K562 treated with DMSO at 1 percent for 4 hours (cell line): ENCODE results near the gene TRIM52. TPM values are rescaled to one million over a fixed set of nuclear protein-coding genes. Genes with fewer than 3 reads are reported as not detected.

Experiments
- total RNA-seq: library from RNA; unstranded; fragments of 300-600 nt; gene quantifications from 2 replicates; pipeline ENCODE4 v1.2.3, GENCODE V29; 2022; ENCODE audit not compliant: insufficient read depth

The TRIM52 gene
- 6.1 and 7.3 TPM in 2 replicates for total RNA-seq

GRCh38 chr5:181260720-181261319, at the start of gene TRIM52:
TRIM52 (minus strand) TSS chr5:181261143; CDS start chr5:181260813, 330 bp downstream.

GRCh38 chr5:181243564-181244343, 17.2 kb downstream of the TRIM52 start, which contains the start of gene RACK1:
RACK1 (minus strand) TSS chr5:181243906; CDS start chr5:181243800, 106 bp downstream.

GRCh38 chr5:181223058-181223728, 37.8 kb downstream of the TRIM52 start, which contains the start of gene TRIM41:
TRIM41 (plus strand) TSS chr5:181223281; CDS start chr5:181224000, 719 bp downstream.

Other genes starting within 250 kb of the TRIM52 start
- gene BTNL9, start 220.9 kb downstream of the TRIM52 start, total RNA-seq, result 20.1 and 25.1 TPM in 2 replicates
- not detected in 2 replicates for gene OR2V1, start 130.0 kb downstream of the TRIM52 start, total RNA-seq
- not detected in 2 replicates for gene OR2V2, start 113.6 kb downstream of the TRIM52 start, total RNA-seq
- 3.5 and 5.0 TPM in 2 replicates for gene TRIM7, start 55.9 kb downstream of the TRIM52 start, total RNA-seq
- 14.6 and 20.6 TPM in 2 replicates for gene TRIM41, start 37.9 kb downstream of the TRIM52 start, total RNA-seq
- 8,046 and 8,082 TPM in 2 replicates for gene RACK1, start 17.2 kb downstream of the TRIM52 start, total RNA-seq
- not detected in 2 replicates for gene OR4F3, start 106.1 kb upstream of the TRIM52 start, total RNA-seq